ENCODE measurements around the gene MUCL3. TPM values are rescaled to one million over a fixed set of nuclear protein-coding genes. Genes with fewer than 3 reads are reported as not detected.
"Not testable (repeated sequence)": the region's sequence is repeated elsewhere in the genome, so short reads cannot be mapped to it uniquely, and the experiment has no call there.

The MUCL3 gene
- total RNA-seq, 2 experiments from 2014 or later = not detected

DNA sequence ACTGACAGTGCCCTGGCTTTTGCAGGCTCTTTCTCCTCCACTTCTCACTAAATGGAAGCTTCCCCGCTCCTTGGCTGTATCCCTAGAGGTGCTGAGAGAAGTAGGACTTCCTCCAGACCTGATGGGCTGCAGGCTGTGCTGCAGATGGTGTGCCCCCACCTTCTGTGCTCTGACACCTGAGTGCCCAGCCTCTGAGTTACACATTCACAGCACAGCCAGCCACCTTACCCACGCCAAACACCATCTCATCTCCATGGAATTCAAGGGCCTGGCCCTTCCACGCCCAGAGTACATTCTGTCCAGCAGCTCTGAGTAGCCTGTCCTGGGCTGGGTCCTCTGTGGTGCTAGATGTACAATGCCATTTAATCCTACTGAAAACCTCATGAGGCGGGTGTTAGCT, 14.1 kb upstream of the MUCL3 start:
- H3K9me2 ChIP-seq (ENCODE audit: insufficient read depth, low read length) = no peaks in the 10 kb centered on the region
- ChIA-PET POLR2A (interaction anchor here (0.7 kb wide), 1 partner anchor 115 kb away, joined by 3 read pairs; no protein-coding TSS in a partner anchor), CTCF (ENCODE audit: unreplicated experiment) (interaction anchor here (0.9 kb wide), 1 partner anchor 27 kb away, joined by 3 read pairs; no protein-coding TSS in a partner anchor)
- H3K9me3 ChIP-seq (ENCODE audit: low read length) = peaks cover 14% of the 10 kb centered on the region
- H4K20me1 ChIP-seq (ENCODE audit: insufficient read depth, low read length) = no peaks in the 10 kb centered on the region
- intact Hi-C loops (cut with micrococcal nuclease; ENCODE audit: unreplicated experiment) = no loop called here
- BruUV-seq (replicated peaks) = no TSS peak
- TF ChIP-seq EZH2phosphoT487 (IDR thresholded peaks at IDR 0.05; ENCODE audit: borderline replicate concordance, low read depth, low read length) = no peak
- TF ChIP-seq, protein P1, sequence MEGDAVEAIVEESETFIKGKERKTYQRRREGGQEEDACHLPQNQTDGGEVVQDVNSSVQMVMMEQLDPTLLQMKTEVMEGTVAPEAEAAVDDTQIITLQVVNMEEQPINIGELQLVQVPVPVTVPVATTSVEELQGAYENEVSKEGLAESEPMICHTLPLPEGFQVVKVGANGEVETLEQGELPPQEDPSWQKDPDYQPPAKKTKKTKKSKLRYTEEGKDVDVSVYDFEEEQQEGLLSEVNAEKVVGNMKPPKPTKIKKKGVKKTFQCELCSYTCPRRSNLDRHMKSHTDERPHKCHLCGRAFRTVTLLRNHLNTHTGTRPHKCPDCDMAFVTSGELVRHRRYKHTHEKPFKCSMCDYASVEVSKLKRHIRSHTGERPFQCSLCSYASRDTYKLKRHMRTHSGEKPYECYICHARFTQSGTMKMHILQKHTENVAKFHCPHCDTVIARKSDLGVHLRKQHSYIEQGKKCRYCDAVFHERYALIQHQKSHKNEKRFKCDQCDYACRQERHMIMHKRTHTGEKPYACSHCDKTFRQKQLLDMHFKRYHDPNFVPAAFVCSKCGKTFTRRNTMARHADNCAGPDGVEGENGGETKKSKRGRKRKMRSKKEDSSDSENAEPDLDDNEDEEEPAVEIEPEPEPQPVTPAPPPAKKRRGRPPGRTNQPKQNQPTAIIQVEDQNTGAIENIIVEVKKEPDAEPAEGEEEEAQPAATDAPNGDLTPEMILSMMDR (conservative IDR thresholded peaks at IDR 0.05; ENCODE audit: low read length) = no peak
- DNase-seq (ENCODE audit: low spot score) = no peak
- H3K79me2 ChIP-seq (ENCODE audit: insufficient read depth, low read depth, low read length) = no peaks in the 10 kb centered on the region
- H3K27ac ChIP-seq (ENCODE audit: low read depth, low read length, poor library complexity, severe bottlenecking) = no peak overlapping the region
- H3K4me1 ChIP-seq (ENCODE audit: insufficient read depth, low read length, poor library complexity, severe bottlenecking) = no peaks in the 10 kb centered on the region
- peaks cover 75% of the 10 kb centered on the region for H3K36me3 ChIP-seq (ENCODE audit: insufficient read depth, low read length)
- no peak overlapping the region for H2AFZ ChIP-seq (ENCODE audit: low read length)
- H3K4me3 ChIP-seq (ENCODE audit: low read depth, low read length, poor library complexity, severe bottlenecking) = no peak overlapping the region
- no peak overlapping the region for H3K4me2 ChIP-seq (ENCODE audit: low read length)

DNA sequence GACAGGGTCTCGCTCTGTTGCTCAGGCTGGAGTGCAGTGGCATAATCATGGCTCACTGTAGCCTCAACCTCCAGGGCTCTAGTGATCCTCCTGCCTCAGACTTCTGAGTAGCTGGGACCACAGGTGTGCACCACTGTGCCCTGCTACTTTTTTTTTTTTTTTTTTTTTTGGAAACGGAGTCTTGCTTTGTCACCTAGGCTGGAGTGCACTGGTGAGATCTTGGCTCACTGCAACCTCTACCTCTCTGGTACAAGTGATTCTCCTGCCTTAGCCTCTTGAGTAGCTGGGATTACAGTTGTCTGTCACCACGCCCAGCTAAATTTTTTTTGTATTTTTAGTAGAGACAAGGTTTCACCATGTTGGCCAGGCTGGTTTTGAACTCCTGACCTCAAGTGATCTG, 13.7 kb upstream of the MUCL3 start:
- H3K79me2 ChIP-seq (ENCODE audit: insufficient read depth, low read depth, low read length); H4K20me1 ChIP-seq (ENCODE audit: insufficient read depth, low read length); BruUV-seq (replicated peaks); intact Hi-C loops (cut with micrococcal nuclease; ENCODE audit: unreplicated experiment); H3K4me1 ChIP-seq (ENCODE audit: insufficient read depth, low read length, poor library complexity, severe bottlenecking); H3K9me2 ChIP-seq (ENCODE audit: insufficient read depth, low read length); H2AFZ ChIP-seq (ENCODE audit: low read length); DNase-seq (ENCODE audit: low spot score); H3K4me3 ChIP-seq (ENCODE audit: low read depth, low read length, poor library complexity, severe bottlenecking); H3K27ac ChIP-seq (ENCODE audit: low read depth, low read length, poor library complexity, severe bottlenecking); CTCF ChIA-PET (ENCODE audit: unreplicated experiment); H3K4me2 ChIP-seq (ENCODE audit: low read length): not testable (repeated sequence)
- Histone ChIP-seq H3K36me3 (ENCODE audit: insufficient read depth, low read length) (peaks cover 70% of the 10 kb centered on the region), H3K9me3 (ENCODE audit: low read length) (peaks cover 14% of the 10 kb centered on the region)
- POLR2A ChIA-PET = interaction anchor here (0.7 kb wide), 1 partner anchor 222 kb away, joined by 3 read pairs; no protein-coding TSS in a partner anchor

DNA sequence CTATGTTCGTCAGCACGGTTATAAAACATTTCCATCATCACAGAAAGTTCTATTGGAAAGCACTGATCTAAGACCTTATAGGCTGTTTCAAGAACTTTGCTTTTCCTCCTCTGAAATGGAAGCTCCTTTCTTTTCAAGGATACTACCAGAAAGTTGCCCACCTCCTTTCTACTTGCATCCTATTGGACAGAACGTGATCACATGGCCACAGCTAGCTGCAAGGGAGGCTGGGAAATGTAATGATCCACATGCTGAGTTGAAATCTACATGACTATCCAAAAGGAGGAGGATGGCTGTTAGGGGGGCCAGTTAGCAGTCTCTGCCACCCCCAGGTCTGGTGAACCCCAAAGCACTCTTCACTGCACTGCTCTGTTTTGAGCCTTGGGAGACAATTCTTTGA, 12.1 kb upstream of the MUCL3 start:
- Histone ChIP-seq H3K4me2 (ENCODE audit: low read length) (no peak overlapping the region), H3K9me2 (ENCODE audit: insufficient read depth, low read length) (no peaks in the 10 kb centered on the region), H3K9me3 (ENCODE audit: low read length) (peaks cover 14% of the 10 kb centered on the region), H4K20me1 (ENCODE audit: insufficient read depth, low read length) (no peaks in the 10 kb centered on the region), H3K79me2 (ENCODE audit: insufficient read depth, low read depth, low read length) (no peaks in the 10 kb centered on the region), H2AFZ (ENCODE audit: low read length) (no peak overlapping the region), H3K4me3 (ENCODE audit: low read depth, low read length, poor library complexity, severe bottlenecking) (no peak overlapping the region), H3K36me3 (ENCODE audit: insufficient read depth, low read length) (peaks cover 54% of the 10 kb centered on the region), H3K4me1 (ENCODE audit: insufficient read depth, low read length, poor library complexity, severe bottlenecking) (no peaks in the 10 kb centered on the region), H3K27ac (ENCODE audit: low read depth, low read length, poor library complexity, severe bottlenecking) (no peak overlapping the region)
- no TSS peak for BruUV-seq (replicated peaks)
- POLR2A ChIA-PET = interaction anchor here (0.7 kb wide), 1 partner anchor 162 kb away, joined by 3 read pairs; no protein-coding TSS in a partner anchor
- TF ChIP-seq, protein P1 (conservative IDR thresholded peaks at IDR 0.05; ENCODE audit: low read length) = no peak
- TF ChIP-seq EZH2phosphoT487 (IDR thresholded peaks at IDR 0.05; ENCODE audit: borderline replicate concordance, low read depth, low read length) = no peak
- CTCF ChIA-PET (ENCODE audit: unreplicated experiment) = no interaction called here
- no peak for DNase-seq (ENCODE audit: low spot score)
- intact Hi-C loops (cut with micrococcal nuclease; ENCODE audit: unreplicated experiment) = no loop called here

Data from OCI-LY7 (cell line).